ENCODE data around the gene PRXL2A.

DNA sequence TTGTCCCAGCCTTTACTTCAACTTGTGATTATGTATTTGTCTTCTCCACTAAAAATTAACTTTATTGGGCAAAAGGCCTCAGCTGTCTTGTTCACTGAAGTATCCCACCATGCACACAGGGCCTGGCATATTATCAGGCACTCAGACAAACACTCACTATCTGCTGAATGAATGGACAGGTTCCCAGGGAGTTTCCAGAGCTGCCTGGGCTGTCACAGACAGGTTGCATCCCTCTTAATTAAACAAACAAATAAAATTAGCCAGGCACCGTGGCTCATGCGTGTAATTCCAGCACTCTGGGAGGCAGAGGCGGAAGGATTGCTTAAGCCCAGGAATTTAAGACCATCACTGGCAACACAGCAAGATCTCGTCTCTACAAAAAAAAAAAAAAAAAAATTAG, 44.3 kb downstream of the PRXL2A start:
- TF ChIP-seq, protein P1, sequence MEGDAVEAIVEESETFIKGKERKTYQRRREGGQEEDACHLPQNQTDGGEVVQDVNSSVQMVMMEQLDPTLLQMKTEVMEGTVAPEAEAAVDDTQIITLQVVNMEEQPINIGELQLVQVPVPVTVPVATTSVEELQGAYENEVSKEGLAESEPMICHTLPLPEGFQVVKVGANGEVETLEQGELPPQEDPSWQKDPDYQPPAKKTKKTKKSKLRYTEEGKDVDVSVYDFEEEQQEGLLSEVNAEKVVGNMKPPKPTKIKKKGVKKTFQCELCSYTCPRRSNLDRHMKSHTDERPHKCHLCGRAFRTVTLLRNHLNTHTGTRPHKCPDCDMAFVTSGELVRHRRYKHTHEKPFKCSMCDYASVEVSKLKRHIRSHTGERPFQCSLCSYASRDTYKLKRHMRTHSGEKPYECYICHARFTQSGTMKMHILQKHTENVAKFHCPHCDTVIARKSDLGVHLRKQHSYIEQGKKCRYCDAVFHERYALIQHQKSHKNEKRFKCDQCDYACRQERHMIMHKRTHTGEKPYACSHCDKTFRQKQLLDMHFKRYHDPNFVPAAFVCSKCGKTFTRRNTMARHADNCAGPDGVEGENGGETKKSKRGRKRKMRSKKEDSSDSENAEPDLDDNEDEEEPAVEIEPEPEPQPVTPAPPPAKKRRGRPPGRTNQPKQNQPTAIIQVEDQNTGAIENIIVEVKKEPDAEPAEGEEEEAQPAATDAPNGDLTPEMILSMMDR (IDR thresholded peaks at IDR 0.05; ENCODE audit: insufficient read depth, low read depth, low read length): no peak
- TF ChIP-seq EZH2 (IDR thresholded peaks at IDR 0.05; ENCODE audit: insufficient read depth, low read length): no peak
